Large intestine (tissue), 3 donors: ENCODE results near the gene BCAS4. TPM values are rescaled to one million over a fixed set of nuclear protein-coding genes. Genes with fewer than 3 reads are reported as not detected.

Experiments
- DNase-seq, 2 donors: peaks; one replicate each; pipeline versions ENCODE4 v3.0.0 to v3.0.0-alpha.2; 2013
- H3K27ac ChIP-seq: one replicate; pipeline ENCODE4 v1.5.1; 2013; ENCODE audit warnings: low read length
- H3K27me3 ChIP-seq: 2 replicates; pipeline ENCODE4 v1.6.1; 2013; ENCODE audit warnings: low read length; ENCODE audit not compliant: control insufficient read depth, insufficient read depth
- H3K36me3 ChIP-seq: 2 replicates; pipeline ENCODE4 v1.6.1; 2013; ENCODE audit warnings: low read length; ENCODE audit not compliant: control insufficient read depth, insufficient read depth
- H3K4me1 ChIP-seq: one replicate; pipeline ENCODE4 v1.6.1; 2013; ENCODE audit warnings: low read length; ENCODE audit not compliant: control insufficient read depth, insufficient read depth
- H3K4me3 ChIP-seq: one replicate; pipeline ENCODE4 v1.5.1; 2013; ENCODE audit warnings: low read length
- H3K9me3 ChIP-seq: one replicate; pipeline ENCODE4 v1.6.1; 2013; ENCODE audit warnings: mild to moderate bottlenecking, low read depth, low read length, moderate library complexity; ENCODE audit not compliant: control insufficient read depth
- WGBS: methylation state at CpG from one replicate; pipeline ENCODE4 v1.1.5; 2013; ENCODE audit warnings: low lambda C conversion rate; ENCODE audit not compliant: insufficient coverage; 5-methylcytosine and 5-hydroxymethylcytosine counted together
- polyA plus RNA-seq: library from polyadenylated mRNA; unstranded; fragments of 120-200 nt; gene quantifications from one replicate; pipeline ENCODE4 v1.2.1, GENCODE V29; 2013

Gene BCAS4
- polyA plus RNA-seq, 1 donor = 3.4 TPM

DNA sequence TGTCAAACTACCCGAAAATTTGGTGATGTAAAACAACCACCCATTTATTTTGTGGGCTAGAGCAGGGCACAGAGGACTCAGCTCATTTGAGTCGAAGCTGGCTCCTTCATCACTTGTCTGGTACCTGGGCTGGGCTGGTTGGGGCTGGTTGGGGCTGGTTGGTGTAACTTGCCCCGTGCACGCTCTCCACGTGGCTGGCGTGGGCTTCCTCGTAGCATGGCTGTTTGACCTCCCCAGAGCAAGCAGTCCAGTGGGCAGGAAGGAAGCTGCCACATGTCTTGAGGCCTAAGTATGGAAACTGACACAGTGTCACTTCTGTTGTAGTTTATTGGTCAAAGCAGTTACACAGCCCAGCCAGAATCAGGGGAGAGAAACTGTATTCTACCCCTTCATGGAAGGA lies 27.1 kb downstream of the BCAS4 start:
- peaks cover 14% of the 10 kb centered on the region for H3K4me1 ChIP-seq
- no peaks in the 10 kb centered on the region for H3K36me3 ChIP-seq
- H3K27me3 ChIP-seq = no peaks in the 10 kb centered on the region
- no peak for DNase-seq
- no CpG with 5 or more reads among the region's 7 CpGs for WGBS
- no peaks in the 10 kb centered on the region for H3K9me3 ChIP-seq
- H3K4me3 ChIP-seq = no peak overlapping the region
- H3K27ac ChIP-seq = no peak overlapping the region

DNA sequence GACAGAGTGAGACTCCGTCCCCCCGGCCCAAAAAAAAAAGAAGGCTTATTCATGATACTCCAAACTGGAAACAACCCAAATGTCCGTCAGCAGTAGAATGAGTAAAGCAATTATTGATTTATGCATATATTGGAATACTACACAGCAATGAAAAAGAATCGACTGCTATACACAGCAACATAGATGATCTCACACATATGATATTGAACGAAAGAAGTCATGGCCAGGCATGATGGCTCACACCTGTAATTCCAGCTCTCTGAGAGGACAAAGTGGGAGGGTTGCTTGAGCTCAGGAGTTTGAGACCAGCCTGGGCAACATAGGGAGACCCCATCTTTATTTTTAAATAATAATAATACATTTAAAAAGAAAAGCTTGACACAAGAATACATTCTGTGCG lies 28.5 kb downstream of the BCAS4 start:
- H3K27me3 ChIP-seq = no peaks in the 10 kb centered on the region
- H3K9me3 ChIP-seq = no peaks in the 10 kb centered on the region
- DNase-seq = no peak
- H3K4me1 ChIP-seq = peaks cover 11% of the 10 kb centered on the region
- no peak overlapping the region for H3K27ac ChIP-seq
- no CpG with 5 or more reads among the region's 6 CpGs for WGBS
- no peak overlapping the region for H3K4me3 ChIP-seq
- no peaks in the 10 kb centered on the region for H3K36me3 ChIP-seq

DNA sequence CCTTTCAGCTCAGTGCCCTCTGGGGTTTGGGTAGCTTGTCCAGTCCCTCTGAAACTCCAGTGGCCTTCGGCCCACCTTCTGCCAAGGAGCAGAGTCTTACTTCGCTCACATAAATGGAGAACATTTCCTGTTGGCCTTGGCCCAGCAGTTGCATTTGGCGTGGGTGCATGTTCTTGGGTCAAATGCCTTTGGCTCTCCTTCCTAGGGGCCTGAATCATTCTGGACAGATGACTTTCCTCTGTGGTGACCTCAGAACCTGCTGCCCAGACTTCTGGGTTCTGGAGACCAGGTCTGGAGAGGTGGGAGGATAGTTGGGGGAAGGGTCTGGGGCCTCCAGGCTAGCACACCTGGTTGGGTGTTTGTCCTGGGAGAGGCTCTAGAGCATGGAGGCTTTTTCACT lies 29.3 kb downstream of the BCAS4 start:
- Histone ChIP-seq H3K27ac (no peak overlapping the region), H3K27me3 (no peaks in the 10 kb centered on the region), H3K36me3 (no peaks in the 10 kb centered on the region), H3K4me1 (peaks cover 7% of the 10 kb centered on the region), H3K4me3 (no peak overlapping the region), H3K9me3 (no peaks in the 10 kb centered on the region)
- no CpG with 5 or more reads among the region's 3 CpGs for WGBS
- no peak for DNase-seq

DNA sequence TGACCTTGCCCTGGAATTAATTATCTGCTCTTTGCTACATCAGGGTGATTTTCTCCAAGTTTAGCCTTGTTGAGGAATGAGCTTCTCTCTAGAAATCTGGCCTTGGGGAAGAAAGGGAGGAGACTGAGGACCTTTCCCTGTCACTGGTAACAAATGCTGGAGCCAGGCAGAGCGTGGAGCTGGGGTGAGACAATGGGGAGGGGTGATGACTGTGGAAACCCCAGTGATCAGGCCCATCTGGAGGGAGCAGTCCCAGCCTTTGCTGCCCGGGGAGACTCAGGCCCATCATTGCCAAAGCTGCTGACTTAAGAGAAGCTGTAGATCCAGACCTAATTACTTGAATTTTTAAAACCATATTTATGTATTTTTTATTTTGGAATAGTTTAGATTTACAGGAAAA lies 31.3 kb downstream of the BCAS4 start:
- no peak for DNase-seq
- H3K27me3 ChIP-seq = no peaks in the 10 kb centered on the region
- no peaks in the 10 kb centered on the region for H3K36me3 ChIP-seq
- peaks cover 5% of the 10 kb centered on the region for H3K4me1 ChIP-seq
- no peak overlapping the region for H3K27ac ChIP-seq
- WGBS = no CpG with 5 or more reads among the region's 2 CpGs
- H3K4me3 ChIP-seq = no peak overlapping the region
- H3K9me3 ChIP-seq = no peaks in the 10 kb centered on the region

DNA sequence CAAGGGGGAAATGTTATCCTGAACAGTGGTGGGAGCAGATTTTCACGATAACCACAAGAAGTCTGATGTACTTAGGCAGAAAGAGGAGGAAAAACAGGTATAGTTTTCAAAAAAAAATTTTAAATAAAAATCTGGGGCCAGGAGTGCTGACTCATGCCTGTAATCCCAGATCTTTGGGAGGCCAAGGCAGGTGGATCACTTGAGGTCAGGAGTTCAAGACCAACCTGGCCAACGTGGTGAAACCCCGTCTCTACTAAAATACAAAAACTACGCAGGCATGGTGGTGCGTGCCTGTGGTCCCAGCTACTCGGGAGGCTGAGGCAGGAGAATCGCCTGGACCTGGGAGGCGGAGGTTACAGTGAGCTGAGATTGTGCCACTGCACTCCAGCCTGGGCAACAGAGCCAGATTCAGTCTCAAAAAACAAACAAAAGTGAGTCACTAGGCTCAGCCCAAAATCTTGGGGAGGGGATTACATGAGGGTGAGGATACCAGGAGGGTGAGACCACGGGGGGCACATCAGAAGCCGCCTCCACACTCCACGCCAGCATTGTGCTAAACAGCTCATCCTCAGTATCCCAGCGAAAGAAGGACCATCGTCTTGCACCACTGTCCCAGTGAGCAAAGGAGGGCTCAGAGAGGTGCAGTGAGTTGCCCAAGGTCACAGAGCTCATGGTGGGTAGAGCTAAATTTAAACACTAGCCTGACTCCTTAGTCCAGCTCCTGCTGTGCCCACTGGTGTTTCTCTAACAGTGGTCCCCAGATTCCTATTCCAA lies 33.7 kb downstream of the BCAS4 start:
- peaks cover 6% of the 10 kb centered on the region for H3K36me3 ChIP-seq
- H3K4me1 ChIP-seq = no peaks in the 10 kb centered on the region
- H3K9me3 ChIP-seq = no peaks in the 10 kb centered on the region
- H3K4me3 ChIP-seq = no peak overlapping the region
- DNase-seq = no peak
- no CpG with 5 or more reads among the region's 13 CpGs for WGBS
- H3K27me3 ChIP-seq = no peaks in the 10 kb centered on the region
- no peak overlapping the region for H3K27ac ChIP-seq

DNA sequence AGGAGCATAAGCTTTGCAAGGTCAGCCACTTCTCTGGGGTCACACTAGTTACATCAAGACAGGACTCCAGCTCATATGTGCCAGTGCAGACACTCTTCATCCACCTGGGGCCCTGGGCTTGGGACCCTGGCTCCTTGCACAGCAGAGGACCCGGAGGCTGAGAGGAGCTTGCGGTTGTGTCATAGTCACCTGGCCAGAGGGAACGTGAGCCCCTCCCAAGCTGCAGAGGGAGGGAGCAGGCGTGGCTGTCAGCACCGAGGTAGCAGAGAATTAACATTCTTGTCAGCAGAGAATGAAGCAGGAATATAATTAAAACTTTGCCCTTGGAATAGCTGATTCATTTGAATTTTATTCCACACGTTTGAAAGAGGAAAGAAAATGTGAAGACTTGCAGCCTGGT lies 36.8 kb downstream of the BCAS4 start:
- Histone ChIP-seq H3K36me3 (peaks cover 6% of the 10 kb centered on the region), H3K4me3 (no peak overlapping the region), H3K27ac (no peak overlapping the region), H3K9me3 (no peaks in the 10 kb centered on the region), H3K27me3 (no peaks in the 10 kb centered on the region), H3K4me1 (no peaks in the 10 kb centered on the region)
- no peak for DNase-seq
- 45% methylated on average over 2 of the region's 6 CpGs for WGBS

DNA sequence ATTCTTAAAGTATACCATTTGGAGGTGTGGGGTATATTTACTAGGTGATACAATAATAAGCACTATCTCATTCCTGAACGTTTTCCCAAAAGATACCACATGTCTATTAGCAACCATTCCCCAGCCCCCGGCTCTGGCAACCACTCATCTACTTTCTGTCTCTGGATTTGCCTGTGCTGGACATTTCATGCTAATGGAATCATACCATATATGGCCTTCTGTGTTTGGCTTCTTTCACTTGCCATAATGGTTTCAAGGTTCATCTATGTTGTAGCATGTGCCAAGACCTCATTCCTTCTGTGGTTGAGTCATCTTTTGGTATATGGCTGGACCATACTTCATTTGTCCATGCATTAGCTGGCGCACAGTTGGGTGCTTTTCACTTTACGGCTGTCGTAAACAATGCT lies 39.7 kb downstream of the BCAS4 start:
- H3K36me3 ChIP-seq = peaks cover 6% of the 10 kb centered on the region
- no peaks in the 10 kb centered on the region for H3K27me3 ChIP-seq
- no peaks in the 10 kb centered on the region for H3K9me3 ChIP-seq
- DNase-seq = peak in 1 of 2 donors; percentile 46
- H3K27ac ChIP-seq = no peak overlapping the region
- no peak overlapping the region for H3K4me3 ChIP-seq
- 100% methylated on average over 1 of the region's 5 CpGs for WGBS
- H3K4me1 ChIP-seq = no peaks in the 10 kb centered on the region

DNA sequence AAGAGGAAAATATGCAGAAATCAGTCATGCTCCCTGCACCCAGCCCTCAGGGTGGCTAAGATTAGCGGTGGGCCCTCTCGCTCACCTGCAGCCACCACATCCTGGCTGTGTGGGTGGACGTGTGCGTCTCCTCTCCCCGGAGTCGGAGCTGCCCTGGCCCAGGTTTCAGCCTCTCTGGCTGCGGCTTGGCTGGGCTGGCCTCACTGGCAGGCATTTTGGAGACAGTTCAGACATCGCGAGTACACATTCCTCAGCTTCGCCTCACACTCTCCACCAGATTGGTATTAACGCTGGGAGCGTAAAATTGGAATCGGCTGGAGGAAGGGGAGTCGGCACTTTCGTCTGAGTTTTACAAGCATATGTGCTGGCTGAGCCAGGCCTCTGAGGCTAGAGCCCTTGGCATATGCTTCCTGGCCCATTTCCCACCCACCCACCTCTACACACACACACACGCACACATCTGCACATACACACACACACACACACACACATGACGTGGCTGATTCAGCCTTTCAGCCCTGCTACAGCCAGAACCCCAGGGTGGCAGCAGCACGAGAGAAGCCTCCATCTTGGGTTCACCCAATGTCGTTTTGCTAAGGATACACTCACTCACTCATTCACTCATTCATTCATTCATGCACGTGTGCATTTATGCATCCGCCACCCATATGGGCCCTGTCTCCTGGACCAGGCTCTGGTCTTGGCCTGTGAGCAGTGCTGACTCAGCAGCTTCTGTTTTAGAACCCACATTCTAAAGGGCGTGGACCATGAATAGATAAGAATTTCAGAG lies 42.9 kb downstream of the BCAS4 start:
- Histone ChIP-seq H3K4me1 (no peaks in the 10 kb centered on the region), H3K4me3 (no peak overlapping the region), H3K27ac (no peak overlapping the region), H3K27me3 (no peaks in the 10 kb centered on the region), H3K36me3 (peaks cover 4% of the 10 kb centered on the region), H3K9me3 (no peaks in the 10 kb centered on the region)
- DNase-seq = no peak
- no CpG with 5 or more reads among the region's 22 CpGs for WGBS

DNA sequence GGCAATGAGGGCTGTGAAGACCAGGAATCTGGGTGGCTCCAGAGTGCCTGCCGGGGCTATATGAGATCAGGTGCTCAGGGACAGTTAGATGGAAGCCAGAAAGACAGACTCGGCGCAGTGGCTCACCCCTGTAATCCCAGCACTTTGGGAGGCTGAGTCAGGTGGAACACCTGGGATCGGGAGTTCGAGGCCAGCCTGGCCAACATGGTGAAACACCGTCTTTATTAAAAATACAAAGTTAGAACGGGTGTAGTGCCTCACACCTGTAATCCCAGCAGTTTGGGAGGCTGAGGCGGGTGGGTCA lies 43.4 kb downstream of the BCAS4 start:
- Histone ChIP-seq H3K9me3 (no peaks in the 10 kb centered on the region), H3K36me3 (no peaks in the 10 kb centered on the region), H3K27ac (no peak overlapping the region), H3K27me3 (no peaks in the 10 kb centered on the region), H3K4me1 (no peaks in the 10 kb centered on the region), H3K4me3 (no peak overlapping the region)
- WGBS = 100% methylated on average over 1 of the region's 8 CpGs
- no peak for DNase-seq

DNA sequence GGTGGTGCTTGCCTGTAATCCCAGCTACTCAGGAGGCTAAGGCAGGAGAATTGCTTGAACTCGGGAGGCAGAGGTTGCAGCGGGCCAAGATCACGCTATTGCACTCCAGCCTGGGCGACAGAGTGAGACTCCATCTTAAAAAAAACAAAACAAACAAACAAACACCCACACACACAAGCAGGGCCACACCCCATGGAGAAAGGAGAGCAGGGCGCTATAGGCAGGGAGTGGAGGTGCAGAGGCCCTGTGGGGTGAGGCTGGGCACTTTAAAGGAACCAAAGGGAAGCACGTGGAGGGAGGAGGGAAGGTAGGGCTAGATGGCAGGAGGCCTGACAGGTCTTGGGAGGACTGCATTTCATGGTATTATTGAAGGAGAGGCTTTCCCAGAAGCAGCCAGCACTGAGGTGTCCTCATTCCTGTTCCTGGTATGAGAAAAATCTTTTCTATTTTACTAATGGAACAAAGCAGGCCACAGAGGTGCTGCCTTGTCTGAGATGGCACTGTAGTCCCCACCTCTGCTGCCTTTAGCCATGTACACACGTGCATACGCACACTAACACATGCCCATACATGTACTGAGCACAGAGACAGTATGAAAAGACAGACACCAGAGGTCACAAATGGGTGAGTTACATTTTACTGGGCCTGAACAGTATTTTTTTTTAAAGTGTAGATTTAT lies 44.0 kb downstream of the BCAS4 start:
- H3K27ac ChIP-seq = no peak overlapping the region
- DNase-seq = no peak
- H3K27me3 ChIP-seq = no peaks in the 10 kb centered on the region
- WGBS = 100% methylated on average over 1 of the region's 8 CpGs
- no peaks in the 10 kb centered on the region for H3K4me1 ChIP-seq
- no peaks in the 10 kb centered on the region for H3K9me3 ChIP-seq
- H3K36me3 ChIP-seq = no peaks in the 10 kb centered on the region
- no peak overlapping the region for H3K4me3 ChIP-seq
